ENCODE results near the gene RANBP17.

DNA sequence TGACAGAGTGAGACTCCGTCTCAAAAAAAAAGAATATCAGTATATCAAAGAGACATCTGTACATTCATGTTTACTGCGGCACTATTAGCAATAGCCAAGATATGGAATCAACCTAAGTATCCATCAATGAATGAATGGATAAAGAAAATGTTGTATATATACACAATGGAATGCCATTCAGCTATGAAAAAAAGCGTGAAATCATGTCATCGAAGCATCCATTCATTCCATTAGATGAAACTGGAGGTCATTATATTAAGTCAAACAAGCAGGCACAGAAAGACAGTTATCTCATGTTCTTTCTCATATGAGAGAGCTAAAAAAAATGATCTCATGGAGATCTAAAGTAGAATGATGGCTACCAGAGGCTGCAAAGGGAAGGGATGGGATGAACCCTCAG, 266.3 kb downstream of the RANBP17 start:
- TF ChIP-seq, protein P1, sequence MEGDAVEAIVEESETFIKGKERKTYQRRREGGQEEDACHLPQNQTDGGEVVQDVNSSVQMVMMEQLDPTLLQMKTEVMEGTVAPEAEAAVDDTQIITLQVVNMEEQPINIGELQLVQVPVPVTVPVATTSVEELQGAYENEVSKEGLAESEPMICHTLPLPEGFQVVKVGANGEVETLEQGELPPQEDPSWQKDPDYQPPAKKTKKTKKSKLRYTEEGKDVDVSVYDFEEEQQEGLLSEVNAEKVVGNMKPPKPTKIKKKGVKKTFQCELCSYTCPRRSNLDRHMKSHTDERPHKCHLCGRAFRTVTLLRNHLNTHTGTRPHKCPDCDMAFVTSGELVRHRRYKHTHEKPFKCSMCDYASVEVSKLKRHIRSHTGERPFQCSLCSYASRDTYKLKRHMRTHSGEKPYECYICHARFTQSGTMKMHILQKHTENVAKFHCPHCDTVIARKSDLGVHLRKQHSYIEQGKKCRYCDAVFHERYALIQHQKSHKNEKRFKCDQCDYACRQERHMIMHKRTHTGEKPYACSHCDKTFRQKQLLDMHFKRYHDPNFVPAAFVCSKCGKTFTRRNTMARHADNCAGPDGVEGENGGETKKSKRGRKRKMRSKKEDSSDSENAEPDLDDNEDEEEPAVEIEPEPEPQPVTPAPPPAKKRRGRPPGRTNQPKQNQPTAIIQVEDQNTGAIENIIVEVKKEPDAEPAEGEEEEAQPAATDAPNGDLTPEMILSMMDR (IDR thresholded peaks at IDR 0.05), result no peak
- no peak for TF ChIP-seq EZH2 (IDR thresholded peaks at IDR 0.05)
